NB4 (cell line): Measurements from ENCODE around the gene MESD.

ENCODE experiments used
- MYC ChIP-seq: IDR thresholded peaks from 2 replicates; pipeline ENCODE4 v1.6.1; 2011; ENCODE audit warnings: low read depth, low read length
- TF ChIP-seq, protein P1 (sequence below): IDR thresholded peaks from one replicate; pipeline ENCODE4 v1.5.1; 2012; ENCODE audit warnings: low read depth, low read length

DNA sequence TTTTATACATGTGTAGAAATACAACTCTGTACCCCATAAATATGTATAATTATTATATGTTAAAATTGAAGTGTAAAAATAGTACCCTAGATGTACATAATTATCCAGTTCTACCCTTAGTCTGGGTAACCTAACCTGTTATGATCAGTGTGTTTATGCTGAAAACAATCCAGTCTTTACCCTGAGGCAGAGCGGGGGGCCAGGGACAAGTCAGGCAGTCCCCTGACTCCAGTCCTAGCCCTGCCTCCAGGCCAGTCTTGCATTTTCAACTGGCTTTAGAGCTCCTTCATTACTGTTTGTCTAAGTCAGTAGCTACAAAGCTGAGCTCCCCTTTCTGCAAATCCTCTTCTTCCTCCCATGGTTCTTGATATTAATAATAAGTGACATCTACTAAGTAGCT is 3.1 kb downstream of the MESD start:
- TF ChIP-seq, protein P1, sequence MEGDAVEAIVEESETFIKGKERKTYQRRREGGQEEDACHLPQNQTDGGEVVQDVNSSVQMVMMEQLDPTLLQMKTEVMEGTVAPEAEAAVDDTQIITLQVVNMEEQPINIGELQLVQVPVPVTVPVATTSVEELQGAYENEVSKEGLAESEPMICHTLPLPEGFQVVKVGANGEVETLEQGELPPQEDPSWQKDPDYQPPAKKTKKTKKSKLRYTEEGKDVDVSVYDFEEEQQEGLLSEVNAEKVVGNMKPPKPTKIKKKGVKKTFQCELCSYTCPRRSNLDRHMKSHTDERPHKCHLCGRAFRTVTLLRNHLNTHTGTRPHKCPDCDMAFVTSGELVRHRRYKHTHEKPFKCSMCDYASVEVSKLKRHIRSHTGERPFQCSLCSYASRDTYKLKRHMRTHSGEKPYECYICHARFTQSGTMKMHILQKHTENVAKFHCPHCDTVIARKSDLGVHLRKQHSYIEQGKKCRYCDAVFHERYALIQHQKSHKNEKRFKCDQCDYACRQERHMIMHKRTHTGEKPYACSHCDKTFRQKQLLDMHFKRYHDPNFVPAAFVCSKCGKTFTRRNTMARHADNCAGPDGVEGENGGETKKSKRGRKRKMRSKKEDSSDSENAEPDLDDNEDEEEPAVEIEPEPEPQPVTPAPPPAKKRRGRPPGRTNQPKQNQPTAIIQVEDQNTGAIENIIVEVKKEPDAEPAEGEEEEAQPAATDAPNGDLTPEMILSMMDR, result no peak
- no peak for TF ChIP-seq MYC
